ENCODE data around the gene FHOD3. TPM values are rescaled to one million over a fixed set of nuclear protein-coding genes. Genes with fewer than 3 reads are reported as not detected.

Gene FHOD3
- total and polyA plus RNA-seq, 2 donors = 0.90 to 4.1 TPM

GRCh38 chr18:36516726-36517125 lies 219.2 kb downstream of the FHOD3 start:
- peaks cover 0 to 12% of the 10 kb centered on the region in 2 donors for H3K4me1 ChIP-seq (ENCODE audit: control insufficient read depth in 2 of 2, insufficient read depth in 2 of 2, low read length in 2 of 2)
- no peak for DNase-seq (ENCODE audit: low read depth in 6 of 9, low spot score in 9 of 9)
- H3K27me3 ChIP-seq (ENCODE audit: control insufficient read depth in 2 of 2, insufficient read depth in 1 of 2, low read length in 1 of 2) = no peaks in the 10 kb centered on the region
- no peak overlapping the region for H3K27ac ChIP-seq (ENCODE audit: low read depth in 1 of 2, low read length in 1 of 2)
- no peak overlapping the region for H3K4me3 ChIP-seq (ENCODE audit: low read length in 2 of 2)
- no peaks in the 10 kb centered on the region for H3K9me3 ChIP-seq (ENCODE audit: control insufficient read depth in 2 of 2, insufficient read depth in 1 of 2, low read length in 1 of 2)
- no peaks in the 10 kb centered on the region for H3K36me3 ChIP-seq (ENCODE audit: control insufficient read depth in 2 of 2, insufficient read depth in 2 of 2, low read length in 1 of 2)
- 96% methylated on average over 2 of the region's 2 CpGs for WGBS

GRCh38 chr18:36518839-36519238 lies 221.3 kb downstream of the FHOD3 start:
- H3K27me3 ChIP-seq (ENCODE audit: control insufficient read depth in 2 of 2, insufficient read depth in 1 of 2, low read length in 1 of 2) = no peaks in the 10 kb centered on the region
- no peak for DNase-seq (ENCODE audit: low read depth in 6 of 9, low spot score in 9 of 9)
- H3K9me3 ChIP-seq (ENCODE audit: control insufficient read depth in 2 of 2, insufficient read depth in 1 of 2, low read length in 1 of 2) = no peaks in the 10 kb centered on the region
- H3K4me3 ChIP-seq (ENCODE audit: low read length in 2 of 2) = no peak overlapping the region
- no peaks in the 10 kb centered on the region for H3K36me3 ChIP-seq (ENCODE audit: control insufficient read depth in 2 of 2, insufficient read depth in 2 of 2, low read length in 1 of 2)
- H3K4me1 ChIP-seq (ENCODE audit: control insufficient read depth in 2 of 2, insufficient read depth in 2 of 2, low read length in 2 of 2) = peaks cover 0 to 12% of the 10 kb centered on the region in 2 donors
- WGBS = 86% methylated on average over 3 of the region's 3 CpGs
- H3K27ac ChIP-seq (ENCODE audit: low read depth in 1 of 2, low read length in 1 of 2) = no peak overlapping the region

- H3K4me3 ChIP-seq (ENCODE audit: low read length in 2 of 2) = no peak overlapping the region
- H3K27me3 ChIP-seq (ENCODE audit: control insufficient read depth in 2 of 2, insufficient read depth in 1 of 2, low read length in 1 of 2) = no peaks in the 10 kb centered on the region
- no peak overlapping the region for H3K27ac ChIP-seq (ENCODE audit: low read depth in 1 of 2, low read length in 1 of 2)
- no peak for DNase-seq (ENCODE audit: low read depth in 6 of 9, low spot score in 9 of 9)
- no peaks in the 10 kb centered on the region for H3K9me3 ChIP-seq (ENCODE audit: control insufficient read depth in 2 of 2, insufficient read depth in 1 of 2, low read length in 1 of 2)
- peaks cover 0 to 12% of the 10 kb centered on the region in 2 donors for H3K4me1 ChIP-seq (ENCODE audit: control insufficient read depth in 2 of 2, insufficient read depth in 2 of 2, low read length in 2 of 2)
- no peaks in the 10 kb centered on the region for H3K36me3 ChIP-seq (ENCODE audit: control insufficient read depth in 2 of 2, insufficient read depth in 2 of 2, low read length in 1 of 2)
- 91% methylated on average over 3 of the region's 3 CpGs for WGBS
These were observed 221.8 kb downstream of the FHOD3 start for GRCh38 chr18:36519358-36519757.

- Histone ChIP-seq H3K4me1 (ENCODE audit: control insufficient read depth in 2 of 2, insufficient read depth in 2 of 2, low read length in 2 of 2) (no peaks in the 10 kb centered on the region), H3K27me3 (ENCODE audit: control insufficient read depth in 2 of 2, insufficient read depth in 1 of 2, low read length in 1 of 2) (no peaks in the 10 kb centered on the region), H3K4me3 (ENCODE audit: low read length in 2 of 2) (no peak overlapping the region), H3K27ac (ENCODE audit: low read depth in 1 of 2, low read length in 1 of 2) (no peak overlapping the region), H3K9me3 (ENCODE audit: control insufficient read depth in 2 of 2, insufficient read depth in 1 of 2, low read length in 1 of 2) (no peaks in the 10 kb centered on the region), H3K36me3 (ENCODE audit: control insufficient read depth in 2 of 2, insufficient read depth in 2 of 2, low read length in 1 of 2) (no peaks in the 10 kb centered on the region)
- 98% methylated on average over 1 of the region's 1 CpG for WGBS
- no peak for DNase-seq (ENCODE audit: low read depth in 6 of 9, low spot score in 9 of 9)
These were observed 225.0 kb downstream of the FHOD3 start for GRCh38 chr18:36522509-36522908.

GRCh38 chr18:36525913-36526312 lies 228.4 kb downstream of the FHOD3 start:
- Histone ChIP-seq H3K27ac (ENCODE audit: low read depth in 1 of 2, low read length in 1 of 2) (no peak overlapping the region), H3K9me3 (ENCODE audit: control insufficient read depth in 2 of 2, insufficient read depth in 1 of 2, low read length in 1 of 2) (no peaks in the 10 kb centered on the region), H3K4me3 (ENCODE audit: low read length in 2 of 2) (no peak overlapping the region), H3K27me3 (ENCODE audit: control insufficient read depth in 2 of 2, insufficient read depth in 1 of 2, low read length in 1 of 2) (no peaks in the 10 kb centered on the region), H3K36me3 (ENCODE audit: control insufficient read depth in 2 of 2, insufficient read depth in 2 of 2, low read length in 1 of 2) (no peaks in the 10 kb centered on the region), H3K4me1 (ENCODE audit: control insufficient read depth in 2 of 2, insufficient read depth in 2 of 2, low read length in 2 of 2) (no peaks in the 10 kb centered on the region)
- 98% methylated on average over 3 of the region's 3 CpGs for WGBS
- no peak for DNase-seq (ENCODE audit: low read depth in 6 of 9, low spot score in 9 of 9)

GRCh38 chr18:36526611-36527010 lies 229.1 kb downstream of the FHOD3 start:
- 94% methylated on average over 4 of the region's 4 CpGs for whole genome bisulfite sequencing
- H3K9me3 ChIP-seq (ENCODE audit: control insufficient read depth in 2 of 2, insufficient read depth in 1 of 2, low read length in 1 of 2) = no peaks in the 10 kb centered on the region
- DNase-seq (ENCODE audit: low read depth in 6 of 9, low spot score in 9 of 9) = no peak
- H3K4me3 ChIP-seq (ENCODE audit: low read length in 2 of 2) = no peak overlapping the region
- H3K36me3 ChIP-seq (ENCODE audit: control insufficient read depth in 2 of 2, insufficient read depth in 2 of 2, low read length in 1 of 2) = no peaks in the 10 kb centered on the region
- H3K27ac ChIP-seq (ENCODE audit: low read depth in 1 of 2, low read length in 1 of 2) = no peak overlapping the region
- H3K4me1 ChIP-seq (ENCODE audit: control insufficient read depth in 2 of 2, insufficient read depth in 2 of 2, low read length in 2 of 2) = no peaks in the 10 kb centered on the region
- H3K27me3 ChIP-seq (ENCODE audit: control insufficient read depth in 2 of 2, insufficient read depth in 1 of 2, low read length in 1 of 2) = no peaks in the 10 kb centered on the region

GRCh38 chr18:36527051-36527450 lies 229.5 kb downstream of the FHOD3 start:
- no peaks in the 10 kb centered on the region for H3K4me1 ChIP-seq (ENCODE audit: control insufficient read depth in 2 of 2, insufficient read depth in 2 of 2, low read length in 2 of 2)

GRCh38 chr18:36527740-36528455 lies 230.4 kb downstream of the FHOD3 start:
- H3K4me1 ChIP-seq (ENCODE audit: control insufficient read depth in 2 of 2, insufficient read depth in 2 of 2, low read length in 2 of 2) = no peaks in the 10 kb centered on the region
- WGBS = 90% methylated on average over 2 of the region's 2 CpGs
- no peaks in the 10 kb centered on the region for H3K27me3 ChIP-seq (ENCODE audit: control insufficient read depth in 2 of 2, insufficient read depth in 1 of 2, low read length in 1 of 2)
- no peak for DNase-seq (ENCODE audit: low read depth in 6 of 9, low spot score in 9 of 9)
- H3K36me3 ChIP-seq (ENCODE audit: control insufficient read depth in 2 of 2, insufficient read depth in 2 of 2, low read length in 1 of 2) = no peaks in the 10 kb centered on the region
- no peaks in the 10 kb centered on the region for H3K9me3 ChIP-seq (ENCODE audit: control insufficient read depth in 2 of 2, insufficient read depth in 1 of 2, low read length in 1 of 2)
- no peak overlapping the region for H3K27ac ChIP-seq (ENCODE audit: low read depth in 1 of 2, low read length in 1 of 2)
- H3K4me3 ChIP-seq (ENCODE audit: low read length in 2 of 2) = no peak overlapping the region

More at GRCh38 chr18:36527051-36527450, 229.5 kb downstream of the FHOD3 start:
- Histone ChIP-seq H3K27me3 (ENCODE audit: control insufficient read depth in 2 of 2, insufficient read depth in 1 of 2, low read length in 1 of 2) (no peaks in the 10 kb centered on the region), H3K9me3 (ENCODE audit: control insufficient read depth in 2 of 2, insufficient read depth in 1 of 2, low read length in 1 of 2) (no peaks in the 10 kb centered on the region), H3K27ac (ENCODE audit: low read depth in 1 of 2, low read length in 1 of 2) (no peak overlapping the region), H3K4me3 (ENCODE audit: low read length in 2 of 2) (no peak overlapping the region), H3K36me3 (ENCODE audit: control insufficient read depth in 2 of 2, insufficient read depth in 2 of 2, low read length in 1 of 2) (no peaks in the 10 kb centered on the region)
- DNase-seq (ENCODE audit: low read depth in 6 of 9, low spot score in 9 of 9) = no peak
- 92% methylated on average over 6 of the region's 6 CpGs for WGBS

GRCh38 chr18:36529747-36530146 lies 232.2 kb downstream of the FHOD3 start:
- no peak for DNase-seq (ENCODE audit: low read depth in 6 of 9, low spot score in 9 of 9)

More at GRCh38 chr18:36529747-36530146, 232.2 kb downstream of the FHOD3 start:
- 96% methylated on average over 8 of the region's 8 CpGs for WGBS
- no peaks in the 10 kb centered on the region for H3K36me3 ChIP-seq (ENCODE audit: control insufficient read depth in 2 of 2, insufficient read depth in 2 of 2, low read length in 1 of 2)
- peaks cover 4 to 18% of the 10 kb centered on the region in 2 donors for H3K4me1 ChIP-seq (ENCODE audit: control insufficient read depth in 2 of 2, insufficient read depth in 2 of 2, low read length in 2 of 2)
- no peak overlapping the region for H3K4me3 ChIP-seq (ENCODE audit: low read length in 2 of 2)
- H3K9me3 ChIP-seq (ENCODE audit: control insufficient read depth in 2 of 2, insufficient read depth in 1 of 2, low read length in 1 of 2) = no peaks in the 10 kb centered on the region
- H3K27me3 ChIP-seq (ENCODE audit: control insufficient read depth in 2 of 2, insufficient read depth in 1 of 2, low read length in 1 of 2) = no peaks in the 10 kb centered on the region
- H3K27ac ChIP-seq (ENCODE audit: low read depth in 1 of 2, low read length in 1 of 2) = no peak overlapping the region

All from thymus (tissue), 11 donors.